OCI-LY1 (cell line): ENCODE measurements around the gene GTSE1.

Experiments
- CTCF ChIP-seq: fragments of 200-600 bp; sonication (generic), shearing (Covaris generic); IDR thresholded peaks from 2 replicates; pipeline ENCODE4 v1.5.1; 2017; ENCODE audit warnings: mild to moderate bottlenecking, antibody characterized with exemption, low read length, moderate library complexity, mixed read lengths
- EZH2 ChIP-seq: fragments of 200-600 bp; sonication (generic), shearing (Covaris generic); IDR thresholded peaks from 2 replicates; pipeline ENCODE4 v1.8.0; 2017; ENCODE audit warnings: borderline replicate concordance, mixed run types, mild to moderate bottlenecking, antibody characterized with exemption, low read length, moderate library complexity, mixed read lengths

- TF ChIP-seq CTCF (no peak), EZH2 (no peak)
These were observed 80.3 kb downstream of the GTSE1 start for GRCh38 chr22:46376908-46377524.
